Measurements from ENCODE around the gene SPRN.

Gene SPRN

DNA sequence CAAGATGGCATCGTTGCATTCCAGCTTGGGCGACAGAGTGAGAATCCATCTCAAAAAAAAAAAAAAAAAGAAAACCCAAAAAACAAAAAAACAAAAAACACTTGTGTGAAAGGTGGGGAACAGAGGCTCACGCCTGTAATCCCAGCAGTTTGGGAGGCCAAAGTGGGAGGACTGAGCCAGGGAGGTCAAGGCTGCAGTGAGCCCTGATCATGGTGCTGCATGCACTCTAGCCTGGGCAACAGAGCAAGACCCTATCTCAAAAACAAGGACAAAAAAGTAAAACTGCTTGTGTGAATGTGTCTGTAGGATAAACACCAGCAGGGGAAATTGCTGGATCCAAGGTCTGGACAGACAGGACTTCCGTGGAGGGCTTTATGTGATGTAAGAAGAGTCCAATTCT is 40.9 kb downstream of the SPRN start:
- TF ChIP-seq EZH2phosphoT487 (conservative IDR thresholded peaks at IDR 0.05; ENCODE audit: low read length), result no peak
- TF ChIP-seq, protein P1, sequence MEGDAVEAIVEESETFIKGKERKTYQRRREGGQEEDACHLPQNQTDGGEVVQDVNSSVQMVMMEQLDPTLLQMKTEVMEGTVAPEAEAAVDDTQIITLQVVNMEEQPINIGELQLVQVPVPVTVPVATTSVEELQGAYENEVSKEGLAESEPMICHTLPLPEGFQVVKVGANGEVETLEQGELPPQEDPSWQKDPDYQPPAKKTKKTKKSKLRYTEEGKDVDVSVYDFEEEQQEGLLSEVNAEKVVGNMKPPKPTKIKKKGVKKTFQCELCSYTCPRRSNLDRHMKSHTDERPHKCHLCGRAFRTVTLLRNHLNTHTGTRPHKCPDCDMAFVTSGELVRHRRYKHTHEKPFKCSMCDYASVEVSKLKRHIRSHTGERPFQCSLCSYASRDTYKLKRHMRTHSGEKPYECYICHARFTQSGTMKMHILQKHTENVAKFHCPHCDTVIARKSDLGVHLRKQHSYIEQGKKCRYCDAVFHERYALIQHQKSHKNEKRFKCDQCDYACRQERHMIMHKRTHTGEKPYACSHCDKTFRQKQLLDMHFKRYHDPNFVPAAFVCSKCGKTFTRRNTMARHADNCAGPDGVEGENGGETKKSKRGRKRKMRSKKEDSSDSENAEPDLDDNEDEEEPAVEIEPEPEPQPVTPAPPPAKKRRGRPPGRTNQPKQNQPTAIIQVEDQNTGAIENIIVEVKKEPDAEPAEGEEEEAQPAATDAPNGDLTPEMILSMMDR (IDR thresholded peaks at IDR 0.05; ENCODE audit: insufficient read depth, low read length, poor library complexity, severe bottlenecking), result no peak

GRCh38 chr10:133381036-133381435 is 43.4 kb downstream of the SPRN start:
- Histone ChIP-seq H3F3A (ENCODE audit: insufficient read depth) (no peaks in the 10 kb centered on the region), H4K20me1 (ENCODE audit: low read depth, low read length) (no peaks in the 10 kb centered on the region), H3K36me3 (ENCODE audit: low read length) (no peaks in the 10 kb centered on the region), H3K4me3 (ENCODE audit: insufficient read depth, low read length, poor library complexity, severe bottlenecking) (no peak overlapping the region), H3K9me2 (replicated peaks; ENCODE audit: insufficient read depth, low read length) (no peaks in the 10 kb centered on the region), H3K27me3 (ENCODE audit: low read length) (no peaks in the 10 kb centered on the region), H3K9me3 (ENCODE audit: insufficient read depth, low read length) (no peaks in the 10 kb centered on the region), H3K79me2 (ENCODE audit: insufficient read depth, low read length) (no peaks in the 10 kb centered on the region), H3K27ac (ENCODE audit: low read depth, low read length) (no peak overlapping the region), H3K4me2 (ENCODE audit: low read depth, low read length, poor library complexity, severe bottlenecking) (no peak overlapping the region), H2AFZ (ENCODE audit: low read depth, low read length, severe bottlenecking) (no peak overlapping the region), H3K9ac (ENCODE audit: low read length) (no peak overlapping the region)
- TF ChIP-seq, protein P1 (IDR thresholded peaks at IDR 0.05; ENCODE audit: insufficient read depth, low read length, poor library complexity, severe bottlenecking), result no peak
- no peak for TF ChIP-seq EZH2phosphoT487 (conservative IDR thresholded peaks at IDR 0.05; ENCODE audit: low read length)

More for the DNA sequence above, 40.9 kb downstream of the SPRN start:
- no peak overlapping the region for H2AFZ ChIP-seq (ENCODE audit: low read depth, low read length, severe bottlenecking)
- H4K20me1 ChIP-seq (ENCODE audit: low read depth, low read length), result no peaks in the 10 kb centered on the region
- H3K27ac ChIP-seq (ENCODE audit: low read depth, low read length), result no peak overlapping the region
- H3K9ac ChIP-seq (ENCODE audit: low read length), result no peak overlapping the region
- H3K36me3 ChIP-seq (ENCODE audit: low read length), result no peaks in the 10 kb centered on the region
- no peaks in the 10 kb centered on the region for H3K79me2 ChIP-seq (ENCODE audit: insufficient read depth, low read length)
- no peak overlapping the region for H3K4me2 ChIP-seq (ENCODE audit: low read depth, low read length, poor library complexity, severe bottlenecking)
- H3K4me3 ChIP-seq (ENCODE audit: insufficient read depth, low read length, poor library complexity, severe bottlenecking), result no peak overlapping the region
- H3K27me3 ChIP-seq (ENCODE audit: low read length), result no peaks in the 10 kb centered on the region
- no peaks in the 10 kb centered on the region for H3K9me2 ChIP-seq (replicated peaks; ENCODE audit: insufficient read depth, low read length)
- no peaks in the 10 kb centered on the region for H3K9me3 ChIP-seq (ENCODE audit: insufficient read depth, low read length)
- H3F3A ChIP-seq (ENCODE audit: insufficient read depth), result no peaks in the 10 kb centered on the region

DNA sequence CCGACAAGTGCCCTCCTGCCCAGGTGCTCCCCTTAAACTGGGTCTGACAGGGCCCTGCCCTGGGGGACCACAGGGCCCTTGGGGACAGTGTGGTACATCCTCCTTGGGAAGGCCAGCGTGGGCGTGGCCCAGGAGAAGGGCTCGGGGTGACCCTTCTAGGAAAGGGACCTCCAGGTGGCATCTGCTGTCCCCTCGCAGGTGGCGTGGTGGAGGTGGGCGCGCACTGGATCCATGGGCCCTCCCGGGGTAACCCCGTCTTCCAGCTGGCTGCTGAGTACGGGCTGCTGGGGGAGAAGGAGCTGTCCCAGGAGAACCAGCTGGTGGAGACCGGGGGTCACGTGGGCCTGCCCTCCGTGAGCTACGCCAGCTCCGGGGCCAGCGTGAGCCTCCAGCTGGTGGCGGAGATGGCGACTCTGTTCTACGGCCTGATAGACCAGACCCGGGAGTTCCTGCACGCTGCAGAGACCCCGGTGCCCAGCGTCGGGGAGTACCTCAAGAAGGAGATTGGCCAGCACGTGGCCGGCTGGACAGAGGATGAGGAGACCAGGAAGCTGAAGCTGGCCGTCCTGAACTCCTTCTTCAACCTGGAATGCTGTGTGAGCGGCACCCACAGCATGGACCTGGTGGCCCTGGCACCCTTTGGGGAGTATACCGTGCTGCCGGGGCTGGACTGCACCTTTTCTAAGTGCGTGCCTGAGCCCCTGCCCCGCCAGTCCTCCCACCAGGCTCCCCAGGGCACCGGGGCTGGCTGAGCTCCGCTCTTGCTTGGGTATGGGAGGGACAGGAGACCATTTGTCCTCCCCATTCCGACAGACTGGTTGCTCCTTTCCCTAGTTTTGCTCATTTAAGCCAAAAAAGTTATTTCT is 44.4 kb downstream of the SPRN start:
- peak overlapping the region; percentile 46; the same call in 1 of the 2 replicates for H3K9ac ChIP-seq (ENCODE audit: low read length)
- no peaks in the 10 kb centered on the region for H3F3A ChIP-seq (ENCODE audit: insufficient read depth)
- no peaks in the 10 kb centered on the region for H3K27me3 ChIP-seq (ENCODE audit: low read length)
- H3K36me3 ChIP-seq (ENCODE audit: low read length), result no peaks in the 10 kb centered on the region
- no peak overlapping the region for H3K4me3 ChIP-seq (ENCODE audit: insufficient read depth, low read length, poor library complexity, severe bottlenecking)
- H2AFZ ChIP-seq (ENCODE audit: low read depth, low read length, severe bottlenecking), result no peak overlapping the region
- H4K20me1 ChIP-seq (ENCODE audit: low read depth, low read length), result no peaks in the 10 kb centered on the region
- no peaks in the 10 kb centered on the region for H3K9me2 ChIP-seq (replicated peaks; ENCODE audit: insufficient read depth, low read length)
- H3K9me3 ChIP-seq (ENCODE audit: insufficient read depth, low read length), result no peaks in the 10 kb centered on the region
- no peak for TF ChIP-seq EZH2phosphoT487 (conservative IDR thresholded peaks at IDR 0.05; ENCODE audit: low read length)
- TF ChIP-seq, protein P1 (IDR thresholded peaks at IDR 0.05; ENCODE audit: insufficient read depth, low read length, poor library complexity, severe bottlenecking), result no peak
- no peaks in the 10 kb centered on the region for H3K79me2 ChIP-seq (ENCODE audit: insufficient read depth, low read length)
- H3K4me2 ChIP-seq (ENCODE audit: low read depth, low read length, poor library complexity, severe bottlenecking), result peak overlapping the region; percentile 48
- no peak overlapping the region for H3K27ac ChIP-seq (ENCODE audit: low read depth, low read length)

Measured in SU-DHL-6 (cell line).